GM21737 (cell line): Measurements from ENCODE around the gene TRAF2.
A peak's percentile ranks its signal among the peaks of the same experiment; 100 is the strongest.

Source experiments
- ATAC-seq: cut with Tn5 transposase; IDR thresholded peaks from one replicate; pipeline ENCODE4 v1.9.1; 2021; ENCODE audit warnings: mild to moderate bottlenecking, moderate library complexity; ENCODE audit not compliant: unreplicated experiment

The TRAF2 gene

GRCh38 chr9:136930014-136930413 lies 43.7 kb downstream of the TRAF2 start:
- ATAC-seq: no peak

GRCh38 chr9:136931611-136932130 lies 45.4 kb downstream of the TRAF2 start:
- ATAC-seq: no peak

- ATAC-seq: no peak
Observed at GRCh38 chr9:136934277-136934676, 48.0 kb downstream of the TRAF2 start.

- ATAC-seq: no peak
Observed at GRCh38 chr9:136935651-136936050, 49.3 kb downstream of the TRAF2 start.

- ATAC-seq: no peak
Observed at GRCh38 chr9:136936645-136937170, 50.4 kb downstream of the TRAF2 start.

- ATAC-seq: no peak
Observed at GRCh38 chr9:136937186-136938001, 51.1 kb downstream of the TRAF2 start.

GRCh38 chr9:136939431-136939995 lies 53.2 kb downstream of the TRAF2 start:
- no peak for ATAC-seq

- no peak for ATAC-seq
Observed at GRCh38 chr9:136939996-136940525, 53.7 kb downstream of the TRAF2 start.

- ATAC-seq: no peak
Observed at GRCh38 chr9:136940526-136941230, 54.4 kb downstream of the TRAF2 start.

- no peak for ATAC-seq
Observed at GRCh38 chr9:136941231-136942111, 55.2 kb downstream of the TRAF2 start.

GRCh38 chr9:136942112-136942880 lies 56.0 kb downstream of the TRAF2 start:
- ATAC-seq: no peak

- no peak for ATAC-seq
Observed at GRCh38 chr9:136942881-136943230, 56.5 kb downstream of the TRAF2 start.

- peak; percentile 4 for ATAC-seq
Observed at GRCh38 chr9:136943291-136944211, 57.2 kb downstream of the TRAF2 start.

GRCh38 chr9:136944212-136944518 lies 57.8 kb downstream of the TRAF2 start:
- ATAC-seq: no peak

GRCh38 chr9:136944519-136945332 lies 58.4 kb downstream of the TRAF2 start, which contains the start of the genes C8G and FBXW5:
TSS of gene C8G (plus strand) at chr9:136945243. CDS start at chr9:136945321, 78 bp downstream.
TSS of gene FBXW5 (minus strand) at chr9:136944738. CDS start at chr9:136944083, 655 bp downstream.
- ATAC-seq: peak; percentile 62

GRCh38 chr9:136945333-136946227 lies 59.3 kb downstream of the TRAF2 start:
- ATAC-seq: no peak
